Loucy (cell line): ENCODE results near the gene CCN2.

Experiments used
- H2AFZ ChIP-seq: fragments of 200-600 bp; sonication (generic); 2 replicates; pipeline ENCODE4 v1.6.0; 2016; ENCODE audit warnings: antibody characterized with exemption, mild to moderate bottlenecking, low read length, moderate library complexity
- H3F3A ChIP-seq: fragments of 200-600 bp; 2 replicates; pipeline ENCODE4 v1.6.0; 2016; ENCODE audit warnings: antibody characterized with exemption, low read depth, mild to moderate bottlenecking
- H3K27me3 ChIP-seq: fragments of 200-600 bp; sonication (generic); 2 replicates; pipeline ENCODE4 v1.6.1; 2014; ENCODE audit warnings: low read length, mild to moderate bottlenecking; ENCODE audit not compliant: insufficient read depth, poor library complexity, severe bottlenecking
- H3K36me3 ChIP-seq: fragments of 200-600 bp; sonication (generic); 2 replicates; pipeline ENCODE4 v1.6.1; 2016; ENCODE audit warnings: low read length; ENCODE audit not compliant: insufficient read depth
- H3K4me1 ChIP-seq: fragments of 200-600 bp; sonication (generic); 2 replicates; pipeline ENCODE4 v1.5.1; 2014; ENCODE audit warnings: low read length, mild to moderate bottlenecking; ENCODE audit not compliant: insufficient read depth, poor library complexity, severe bottlenecking
- H3K4me2 ChIP-seq: fragments of 200-600 bp; sonication (generic); 2 replicates; pipeline ENCODE4 v1.6.0; 2014; ENCODE audit warnings: antibody characterized with exemption, low read length, low read depth, mild to moderate bottlenecking; ENCODE audit not compliant: poor library complexity, severe bottlenecking
- H3K4me3 ChIP-seq: fragments of 200-600 bp; sonication (generic); 2 replicates; pipeline ENCODE4 v1.5.1; 2014; ENCODE audit warnings: low read length, mild to moderate bottlenecking, mixed read lengths; ENCODE audit not compliant: poor library complexity, severe bottlenecking
- H3K79me2 ChIP-seq: fragments of 200-600 bp; sonication (generic); 2 replicates; pipeline ENCODE4 v1.6.1; 2014; ENCODE audit warnings: low read length; ENCODE audit not compliant: insufficient read depth
- H3K9ac ChIP-seq: fragments of 200-600 bp; sonication (generic); 2 replicates; pipeline ENCODE4 v1.6.0; 2014; ENCODE audit warnings: mild to moderate bottlenecking, low read depth, low read length, moderate library complexity; ENCODE audit not compliant: poor library complexity, severe bottlenecking
- H3K9me2 ChIP-seq: fragments of 200-600 bp; sonication (generic); replicated peaks from 2 replicates; pipeline ENCODE4 v1.6.1; 2016; ENCODE audit warnings: low read depth, low read length, mixed read lengths
- H3K9me3 ChIP-seq: fragments of 200-600 bp; sonication (generic); 2 replicates; pipeline ENCODE4 v1.6.1; 2014; ENCODE audit warnings: mild to moderate bottlenecking, antibody characterized with exemption, low read length, low read depth; ENCODE audit not compliant: insufficient read depth
- H4K20me1 ChIP-seq: fragments of 200-600 bp; sonication (generic); 2 replicates; pipeline ENCODE4 v1.6.0; 2014; ENCODE audit warnings: antibody characterized with exemption, low read length, mild to moderate bottlenecking; ENCODE audit not compliant: insufficient read depth, poor library complexity, severe bottlenecking
- CTCF ChIP-seq: fragments of 200-600 bp; sonication (generic); conservative IDR thresholded peaks from 2 replicates; pipeline ENCODE4 v1.5.1; 2014; ENCODE audit warnings: mild to moderate bottlenecking, antibody characterized with exemption, low read length
- EZH2phosphoT487 ChIP-seq: fragments of 200-600 bp; IDR thresholded peaks from 2 replicates; pipeline ENCODE4 v1.6.1; 2018; ENCODE audit warnings: antibody characterized with exemption, mild to moderate bottlenecking, moderate library complexity, borderline replicate concordance

Gene CCN2

DNA sequence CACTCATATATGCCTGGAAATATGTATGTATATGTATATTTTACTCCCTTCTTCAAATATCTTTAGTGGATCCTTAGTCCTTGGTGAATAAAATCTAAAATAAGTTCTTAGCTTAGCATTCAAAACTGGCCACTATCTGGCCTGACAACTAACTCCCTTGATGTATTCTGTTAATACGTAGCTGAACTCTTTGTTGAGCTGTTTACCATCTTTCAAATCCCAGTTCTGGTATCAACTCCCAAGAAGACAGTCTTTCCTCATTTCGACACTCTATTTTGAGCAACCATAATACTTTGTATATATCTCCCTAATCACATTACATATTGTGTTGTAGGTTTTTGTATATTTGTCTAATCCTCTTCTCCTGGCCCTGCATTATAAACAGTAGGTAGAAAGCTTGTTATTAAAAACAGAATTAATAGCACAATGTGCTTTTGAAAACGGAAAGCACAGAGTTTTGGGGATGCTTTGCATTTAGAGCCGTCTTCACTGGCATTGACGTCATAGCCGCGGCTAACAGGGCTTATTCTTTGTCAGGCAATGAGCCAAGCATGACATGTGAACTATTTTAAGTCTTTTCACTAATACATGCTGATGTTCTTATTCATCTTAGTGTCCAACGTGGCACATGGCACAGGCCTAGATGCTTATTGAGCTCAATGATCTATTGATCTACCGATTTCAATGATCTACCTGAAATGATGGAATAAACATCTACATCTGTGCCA lies 47.2 kb upstream of the CCN2 start:
- Histone ChIP-seq H3K36me3 (no peaks in the 10 kb centered on the region), H3K9me2 (no peaks in the 10 kb centered on the region), H3K27me3 (no peaks in the 10 kb centered on the region), H4K20me1 (no peaks in the 10 kb centered on the region), H2AFZ (no peak overlapping the region), H3K4me3 (no peak overlapping the region), H3K9ac (no peak overlapping the region), H3K4me2 (no peak overlapping the region), H3F3A (no peaks in the 10 kb centered on the region), H3K79me2 (no peaks in the 10 kb centered on the region), H3K4me1 (peaks cover 5% of the 10 kb centered on the region), H3K9me3 (no peaks in the 10 kb centered on the region)
- TF ChIP-seq EZH2phosphoT487, result no peak
- TF ChIP-seq CTCF, result no peak

DNA sequence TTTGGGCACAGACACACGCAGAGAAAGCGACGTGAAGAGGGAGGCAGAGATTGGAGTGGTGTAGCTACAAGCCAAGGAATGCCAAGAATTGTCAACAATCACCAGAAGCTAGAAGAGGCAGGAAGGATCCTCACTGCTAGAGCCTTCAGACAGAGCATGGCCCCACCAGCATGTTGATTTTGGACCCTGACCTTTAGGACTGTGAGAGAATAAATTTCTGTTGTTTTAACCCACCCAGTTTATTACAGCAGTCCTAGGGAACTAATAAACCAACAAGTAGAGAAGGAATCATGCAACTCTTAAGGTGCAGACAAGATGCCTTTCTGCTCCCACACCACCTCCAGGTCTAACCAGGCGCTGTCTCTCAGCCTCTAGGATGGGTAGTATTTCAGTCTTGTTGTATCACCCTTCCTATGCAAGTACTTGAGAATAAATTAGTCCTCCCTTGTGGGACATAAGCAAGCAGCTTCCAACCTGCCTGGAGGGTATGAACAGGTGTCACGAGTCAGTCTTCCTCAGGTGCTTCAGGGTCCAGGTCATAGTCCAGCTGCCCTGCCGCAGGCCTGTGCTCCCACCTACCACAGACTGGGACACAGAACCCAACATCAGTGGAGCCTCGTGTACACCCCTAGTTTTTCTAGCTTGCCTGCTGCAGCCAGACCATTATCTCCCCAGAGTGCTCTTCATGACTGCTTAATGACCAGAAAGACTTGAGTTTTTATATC lies 46.4 kb upstream of the CCN2 start:
- Histone ChIP-seq H3F3A (no peaks in the 10 kb centered on the region), H3K9me3 (no peaks in the 10 kb centered on the region), H3K4me3 (no peak overlapping the region), H3K27me3 (no peaks in the 10 kb centered on the region), H3K4me2 (no peak overlapping the region), H3K36me3 (no peaks in the 10 kb centered on the region), H3K79me2 (no peaks in the 10 kb centered on the region), H3K9ac (no peak overlapping the region), H3K4me1 (peaks cover 5% of the 10 kb centered on the region), H2AFZ (no peak overlapping the region), H3K9me2 (no peaks in the 10 kb centered on the region), H4K20me1 (no peaks in the 10 kb centered on the region)
- no peak for TF ChIP-seq EZH2phosphoT487
- no peak for TF ChIP-seq CTCF

- Histone ChIP-seq H3K27me3 (no peaks in the 10 kb centered on the region), H3K4me3 (no peak overlapping the region), H4K20me1 (no peaks in the 10 kb centered on the region), H3K9me3 (no peaks in the 10 kb centered on the region), H3K4me1 (peaks cover 5% of the 10 kb centered on the region), H3K9ac (no peak overlapping the region), H3K9me2 (no peaks in the 10 kb centered on the region), H3K4me2 (no peak overlapping the region), H2AFZ (no peak overlapping the region), H3K79me2 (no peaks in the 10 kb centered on the region), H3K36me3 (no peaks in the 10 kb centered on the region), H3F3A (no peaks in the 10 kb centered on the region)
- TF ChIP-seq CTCF (no peak), EZH2phosphoT487 (no peak)
Measured at GRCh38 chr6:131995917-131996316, 44.7 kb upstream of the CCN2 start.
